K562 (cell line): Measurements from ENCODE around the gene MECP2. TPM values are rescaled to one million over a fixed set of nuclear protein-coding genes. Genes with fewer than 3 reads are reported as not detected.

Source experiments
- ATAC-seq: fragments of 200-7000 bp; cut with Tn5 transposase; 3 replicates; pipeline ENCODE4 v1.9.1; 2020; ENCODE audit warnings: moderate library complexity
- BruUV-seq: library from RNA; stranded (reverse); fragments of 400-500 nt; replicated peaks from 2 replicates; lab custom pipeline; 2021; lab: Mats Ljungman, UMichigan
- CTCF ChIA-PET: fragments of 300-600 bp; formaldehyde crosslinking; extraction: SDS; loops from one replicate; lab custom pipeline; 2021; ENCODE audit warnings: low intra/inter-chr PET ratio; lab: Yijun Ruan, JAX
- POLR2A ChIA-PET: fragments of 300-600, 350-650 bp; sonication (Branson Sonifier 250); formaldehyde crosslinking; extraction: SDS; loops from one replicate; lab custom pipeline; 2021; ENCODE audit warnings: antibody characterized with exemption, inconsistent platforms; lab: Yijun Ruan, JAX
- DNase-seq, 4 experiments: peaks; one replicate each; pipeline versions ENCODE4 v3.0.0 to v3.0.0-alpha.2; 2011 to 2018; ENCODE audit warnings: low spot score in 3 of 4, mixed read lengths in 3 of 4; ENCODE audit errors: extremely low read depth in 1 of 4
- FAIRE-seq: peaks from 2 replicates; lab custom pipeline; 2011; peaks lifted over from hg19 to GRCh38; lab: Jason Lieb, UNC
- H2AFZ ChIP-seq: 2 replicates; pipeline ENCODE4 v1.6.0; 2011; ENCODE audit warnings: low read depth, low read length, control low read depth, inconsistent platforms
- H3K27ac ChIP-seq: fragments of 200-600 bp; 3 replicates; pipeline ENCODE4 v1.8.0; 2011; ENCODE audit warnings: low read depth, mild to moderate bottlenecking, control low read depth, inconsistent platforms, low read length, moderate library complexity, mixed read lengths; ENCODE audit errors: extremely low read depth
- H3K27me3 ChIP-seq, 2 experiments: fragments of 300-600 bp in 1 of 2; 2 replicates in 1 of 2; 3 replicates in 1 of 2; pipeline versions ENCODE4 v1.6.0 to v1.8.0; 2011; ENCODE audit warnings: inconsistent platforms in 2 of 2, low read length in 2 of 2, mild to moderate bottlenecking in 1 of 2, mixed read lengths in 1 of 2, moderate library complexity in 1 of 2; ENCODE audit not compliant: control insufficient read depth in 2 of 2, insufficient read depth in 2 of 2
- H3K36me3 ChIP-seq: fragments of 300-600 bp; 3 replicates; pipeline ENCODE4 v1.8.0; 2011; ENCODE audit warnings: mild to moderate bottlenecking, low read length, inconsistent platforms; ENCODE audit not compliant: control insufficient read depth, insufficient read depth
- H3K4me1 ChIP-seq, 2 experiments: fragments of 200-600 bp in 1 of 2; replicated peaks in 1 of 2; 2 replicates in 1 of 2; 3 replicates in 1 of 2; pipeline versions ENCODE4 v1.5.1 to v1.8.0; 2011; ENCODE audit warnings: inconsistent platforms in 2 of 2, low read length in 2 of 2, mild to moderate bottlenecking in 1 of 2, mixed read lengths in 1 of 2, moderate library complexity in 1 of 2; ENCODE audit not compliant: control insufficient read depth in 2 of 2, insufficient read depth in 2 of 2
- H3K4me2 ChIP-seq: 2 replicates; pipeline ENCODE4 v1.6.1; 2011; ENCODE audit warnings: low read length, control low read depth, inconsistent platforms, mixed read lengths; ENCODE audit not compliant: insufficient read depth
- H3K4me3 ChIP-seq: fragments of 200-600 bp; sonication (generic), shearing (Covaris generic); 2 replicates; pipeline ENCODE4 v1.5.1; 2016; ENCODE audit warnings: control low read depth, inconsistent platforms
- H3K79me2 ChIP-seq: fragments of 200-600 bp; 3 replicates; pipeline ENCODE4 v1.8.0; 2011; ENCODE audit warnings: low read length, inconsistent platforms; ENCODE audit not compliant: control insufficient read depth, insufficient read depth
- H3K9ac ChIP-seq, 2 experiments: 2 replicates each; pipeline versions ENCODE4 v1.6.0 to v1.6.1; 2011; ENCODE audit warnings: low read depth in 2 of 2, low read length in 2 of 2, control low read depth in 1 of 2, inconsistent platforms in 1 of 2, mild to moderate bottlenecking in 1 of 2, mixed read lengths in 1 of 2; ENCODE audit not compliant: insufficient read depth in 1 of 2
- H3K9me1 ChIP-seq: one replicate; pipeline ENCODE4 v1.6.0; 2011; ENCODE audit warnings: inconsistent platforms, mild to moderate bottlenecking, low read length, moderate library complexity; ENCODE audit not compliant: control insufficient read depth, insufficient read depth
- H3K9me3 ChIP-seq: replicated peaks from 2 replicates; pipeline ENCODE4 v1.5.1; 2011; ENCODE audit warnings: low read depth, low read length, inconsistent platforms; ENCODE audit not compliant: control insufficient read depth, insufficient read depth
- H4K20me1 ChIP-seq: replicated peaks from 2 replicates; pipeline ENCODE4 v1.6.1; 2011; ENCODE audit warnings: low read length, inconsistent platforms, mixed read lengths; ENCODE audit not compliant: control insufficient read depth, insufficient read depth
- CBFA2T2 ChIP-seq: fragments of 450-650 bp; conservative IDR thresholded peaks from 2 replicates; pipeline ENCODE4 v1.6.1; 2017; ENCODE audit warnings: mild to moderate bottlenecking
- HDAC8 ChIP-seq: fragments of 450-650 bp; IDR thresholded peaks from 2 replicates; pipeline ENCODE4 v1.6.1; 2016; ENCODE audit warnings: mild to moderate bottlenecking, missing genetic modification characterization, moderate library complexity, missing compliant biosample characterization
- MYC ChIP-seq, 2 experiments: fragments of 250-450 bp in 1 of 2; sonication (Bioruptor Pico) in 1 of 2; IDR thresholded peaks; 2 replicates each; pipeline versions ENCODE4 v1.5.1 to v1.6.1; 2012 to 2021; ENCODE audit warnings: low read depth in 2 of 2, borderline replicate concordance in 1 of 2, improper control_type of control experiment in 1 of 2, low read length in 1 of 2, mild to moderate bottlenecking in 1 of 2, moderate library complexity in 1 of 2
- PPARD ChIP-seq: fragments of 250-450 bp; sonication (Bioruptor Pico); IDR thresholded peaks from 2 replicates; pipeline ENCODE4 v1.8.0; 2022; ENCODE audit warnings: inconsistent platforms, mild to moderate bottlenecking, moderate library complexity
- RBBP5 ChIP-seq: fragments of 200-600 bp; sonication (generic); IDR thresholded peaks from 2 replicates; pipeline ENCODE4 v1.6.1; 2012; ENCODE audit warnings: borderline replicate concordance, mild to moderate bottlenecking, low read length, control low read depth, inconsistent platforms; ENCODE audit not compliant: insufficient read depth, poor library complexity, severe bottlenecking
- SFPQ ChIP-seq: fragments of 200-400 bp; formaldehyde crosslinking; IDR thresholded peaks from 2 replicates; pipeline ENCODE4 v1.6.1; 2017; ENCODE audit warnings: mild to moderate bottlenecking, low read depth, low read length, moderate library complexity
- SIX5 ChIP-seq, 2 experiments: IDR thresholded peaks; 2 replicates each; pipeline ENCODE4 v1.6.1; 2011; ENCODE audit warnings: low read length in 2 of 2, borderline replicate concordance in 1 of 2, low read depth in 1 of 2, mild to moderate bottlenecking in 1 of 2, moderate library complexity in 1 of 2; ENCODE audit not compliant: insufficient read depth in 1 of 2
- SMAD1 ChIP-seq: fragments of 150-350 bp; IDR thresholded peaks from 2 replicates; pipeline ENCODE4 v1.6.1; 2014; ENCODE audit warnings: low read length, low read depth; ENCODE audit not compliant: partially characterized antibody
- SNRNP70 ChIP-seq: fragments of 200-400 bp; formaldehyde crosslinking; optimal IDR thresholded peaks from 2 replicates; pipeline ENCODE3; 2017; ENCODE audit warnings: low read depth, low read length
- SREBF2 ChIP-seq: sonication (generic); formaldehyde crosslinking; IDR thresholded peaks from 2 replicates; pipeline ENCODE4 v1.4.0; 2020; ENCODE audit warnings: mild to moderate bottlenecking, missing genetic modification reagents
- TCFL5 ChIP-seq: fragments of 250-450 bp; sonication (Bioruptor Pico); conservative IDR thresholded peaks from 2 replicates; pipeline ENCODE4 v1.6.1; 2021; ENCODE audit warnings: mild to moderate bottlenecking, moderate library complexity, matching md5 sums
- ZNF239 ChIP-seq: fragments of 250-450 bp; sonication (Bioruptor Pico); IDR thresholded peaks from 2 replicates; pipeline ENCODE4 v1.4.0; 2020; ENCODE audit warnings: mild to moderate bottlenecking
- WGBS: fragments of 100-300 bp; shearing (Covaris generic); methylation state at CpG from one replicate; pipeline ENCODE4 v1.1.6; 2016; ENCODE audit warnings: low coverage, mixed read lengths; ENCODE audit not compliant: insufficient coverage; ENCODE audit errors: missing lambda C conversion rate; 5-methylcytosine and 5-hydroxymethylcytosine counted together
- in situ Hi-C: fragments of 300-500 bp; cut with MboI; formaldehyde crosslinking; loops from 4 replicates; pipeline ENCODE4 v1.15.0; 2018; ENCODE audit warnings: inconsistent platforms, mixed read lengths
- intact Hi-C: fragments of 100-400 bp; cut with micrococcal nuclease; formaldehyde crosslinking; loops from 2 replicates; pipeline ENCODE4 v1.14.2; 2022
- polyA plus RNA-seq, 8 experiments: library from polyadenylated mRNA; depleted of rRNA in 4 of 8; stranded (reverse) in 5 of 8; unstranded in 3 of 8; fragments of >200 nt; fragmentation: Nextera tagmentation in 2 of 8; fragmentation: Illumina TruSeq in 1 of 8; extraction: Ambion mirVana in 2 of 8; extraction: Trizol in 1 of 8; gene quantifications; 2 replicates each; pipeline versions ENCODE4 v1.2.1 to v1.2.3, GENCODE V29; 2011 to 2014; ENCODE audit warnings: inconsistent platforms in 1 of 8, missing spikeins in 1 of 8
- total RNA-seq, 7 experiments: library from RNA; depleted of rRNA in 6 of 7; stranded (reverse); fragments of >200 nt in 6 of 7; fragmentation: Illumina TruSeq in 2 of 7; extraction: Trizol in 2 of 7; gene quantifications; 2 replicates each; pipeline versions ENCODE4 v1.2.1 to v1.2.3, GENCODE V29; 2011 to 2021; ENCODE audit warnings: low replicate concordance in 1 of 7

MECP2 gene
- total and polyA plus RNA-seq, 9 of the 15 experiments (the other 6 are each of a cell fraction or from before 2014, with no cell fraction given): 2.1 to 50.9 (median 30.5) TPM

GRCh38 chrX:154048398-154048797 is 49.1 kb downstream of the MECP2 start:
- Histone ChIP-seq H3K36me3 (peaks cover 76% of the 10 kb centered on the region), H3K79me2 (peaks cover 90% of the 10 kb centered on the region), H3K4me3 (no peak overlapping the region), H3K4me1 (peaks cover 9 to 16% of the 10 kb centered on the region in 2 experiments; a peak in 3 of 5 replicates), H3K9me3 (no peaks in the 10 kb centered on the region), H3K27ac (no peak overlapping the region), H2AFZ (no peak overlapping the region), H3K27me3 (no peaks in the 10 kb centered on the region), H3K9me1 (peaks cover 4% of the 10 kb centered on the region), H3K4me2 (no peak overlapping the region), H3K9ac (no peak overlapping the region; a peak in 1 of 4 replicates), H4K20me1 (peaks cover 16% of the 10 kb centered on the region)
- intact Hi-C loops: no loop called here
- ChIA-PET CTCF (no interaction called here), POLR2A (interaction anchor here (0.6 kb wide), 1 partner anchor 324 kb away, joined by 3 read pairs; the partner anchor contains the start of gene BCAP31)
- DNase-seq (no peak), FAIRE-seq (no peak), ATAC-seq (no peak)
- 89% methylated on average over 8 of the region's 11 CpGs for WGBS
- BruUV-seq: no TSS peak
- in situ Hi-C loops: no loop called here
- TF ChIP-seq ZNF239 (no peak), SREBF2 (no peak), SIX5 (IDR thresholded peaks at IDR 0.05; ENCODE audit: borderline replicate concordance in 1 of 2, insufficient read depth in 1 of 2, low read depth in 1 of 2, low read length in 2 of 2) (no peak), SMAD1 (no peak), SNRNP70 (no peak), HDAC8 (tag) (no peak), PPARD (CRISPR knock-in tag) (no peak), CBFA2T2 (no peak), TCFL5 (CRISPR knock-in tag) (no peak), SFPQ (no peak), RBBP5 (no peak), MYC (IDR thresholded peaks at IDR 0.05; ENCODE audit: low read depth, low read length) (no peak), MYC (CRISPR knock-in tag; IDR thresholded peaks at IDR 0.05; ENCODE audit: borderline replicate concordance, low read depth) (no peak)
